AG10803 (cell line): ENCODE data around the gene CCNL1.

Experiments
- DNase-seq: peaks from one replicate; pipeline ENCODE4 v3.0.0; 2010; ENCODE audit warnings: low read depth
- H3K4me3 ChIP-seq: 2 replicates; pipeline ENCODE4 v1.5.1; 2011; ENCODE audit warnings: mild to moderate bottlenecking, low read length, control low read depth
- TF ChIP-seq, protein P1 (sequence below): conservative IDR thresholded peaks from 2 replicates; pipeline ENCODE4 v1.5.1; 2011; ENCODE audit warnings: mild to moderate bottlenecking, low read length, control low read depth, inconsistent platforms

CCNL1 gene

DNA sequence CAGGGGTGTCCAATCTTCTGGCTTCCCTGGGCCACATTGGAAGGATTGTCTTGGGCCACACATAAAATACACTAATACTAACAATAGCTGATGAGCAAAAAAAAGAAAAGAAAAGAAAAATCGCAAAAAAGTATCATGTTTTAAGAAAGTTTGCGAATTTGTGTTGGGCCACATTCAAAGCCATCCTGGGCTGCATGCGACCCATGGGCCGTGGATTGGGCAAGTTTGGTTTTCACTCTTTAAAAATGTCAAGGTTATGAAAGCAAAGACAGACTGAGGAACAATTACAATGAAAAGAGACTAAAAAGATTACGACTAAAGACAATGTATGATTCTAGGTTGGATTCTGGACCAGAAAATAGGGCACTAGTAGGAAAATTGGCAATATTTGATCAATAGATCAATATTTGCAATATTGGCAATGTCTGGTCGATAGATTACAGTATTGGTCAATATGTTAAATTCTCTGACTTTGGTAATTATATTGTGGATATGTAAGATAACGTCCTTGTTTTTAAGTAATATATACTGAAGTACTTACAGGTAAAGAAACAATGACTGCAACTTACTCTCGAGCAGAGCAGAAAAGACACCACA is 19.9 kb downstream of the CCNL1 start:
- TF ChIP-seq, protein P1, sequence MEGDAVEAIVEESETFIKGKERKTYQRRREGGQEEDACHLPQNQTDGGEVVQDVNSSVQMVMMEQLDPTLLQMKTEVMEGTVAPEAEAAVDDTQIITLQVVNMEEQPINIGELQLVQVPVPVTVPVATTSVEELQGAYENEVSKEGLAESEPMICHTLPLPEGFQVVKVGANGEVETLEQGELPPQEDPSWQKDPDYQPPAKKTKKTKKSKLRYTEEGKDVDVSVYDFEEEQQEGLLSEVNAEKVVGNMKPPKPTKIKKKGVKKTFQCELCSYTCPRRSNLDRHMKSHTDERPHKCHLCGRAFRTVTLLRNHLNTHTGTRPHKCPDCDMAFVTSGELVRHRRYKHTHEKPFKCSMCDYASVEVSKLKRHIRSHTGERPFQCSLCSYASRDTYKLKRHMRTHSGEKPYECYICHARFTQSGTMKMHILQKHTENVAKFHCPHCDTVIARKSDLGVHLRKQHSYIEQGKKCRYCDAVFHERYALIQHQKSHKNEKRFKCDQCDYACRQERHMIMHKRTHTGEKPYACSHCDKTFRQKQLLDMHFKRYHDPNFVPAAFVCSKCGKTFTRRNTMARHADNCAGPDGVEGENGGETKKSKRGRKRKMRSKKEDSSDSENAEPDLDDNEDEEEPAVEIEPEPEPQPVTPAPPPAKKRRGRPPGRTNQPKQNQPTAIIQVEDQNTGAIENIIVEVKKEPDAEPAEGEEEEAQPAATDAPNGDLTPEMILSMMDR = no peak
- DNase-seq = no peak
- H3K4me3 ChIP-seq = no peak overlapping the region

DNA sequence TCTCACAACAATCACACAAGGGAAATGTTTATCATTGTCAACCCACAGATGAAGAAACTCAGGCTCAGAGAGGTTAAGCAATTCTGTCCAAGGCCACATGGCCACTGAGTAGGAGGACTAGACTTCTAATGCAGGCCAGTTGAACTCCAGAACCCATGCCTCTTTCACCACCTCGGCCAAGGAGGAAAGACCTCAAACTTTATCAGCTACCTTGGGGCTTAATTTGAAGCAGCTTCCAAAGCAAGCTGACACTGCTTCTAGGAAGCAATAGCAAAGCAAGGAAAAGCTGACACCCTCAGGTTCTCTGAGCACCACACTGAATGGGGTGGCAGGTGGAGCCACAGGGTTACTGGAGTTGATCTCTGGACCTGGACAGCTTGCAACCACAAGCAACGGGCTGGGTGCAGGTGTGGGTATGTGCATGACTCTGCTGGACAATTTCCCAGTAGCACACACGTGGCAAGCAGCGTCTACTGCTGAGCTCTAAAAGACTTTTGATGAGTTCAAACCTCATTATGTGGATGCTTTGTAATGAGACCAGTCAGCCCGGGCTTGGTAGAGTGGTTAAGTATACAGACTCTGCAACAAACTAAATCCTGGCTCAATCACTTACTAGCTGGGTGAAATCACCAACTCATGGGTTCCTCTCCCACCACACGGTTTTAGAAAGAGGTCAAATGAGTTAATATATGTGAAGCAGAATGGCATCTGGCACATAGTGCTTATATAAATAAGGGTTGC is 23.1 kb downstream of the CCNL1 start:
- TF ChIP-seq, protein P1 = no peak
- peak; percentile 38 for DNase-seq
- H3K4me3 ChIP-seq = no peak overlapping the region

DNA sequence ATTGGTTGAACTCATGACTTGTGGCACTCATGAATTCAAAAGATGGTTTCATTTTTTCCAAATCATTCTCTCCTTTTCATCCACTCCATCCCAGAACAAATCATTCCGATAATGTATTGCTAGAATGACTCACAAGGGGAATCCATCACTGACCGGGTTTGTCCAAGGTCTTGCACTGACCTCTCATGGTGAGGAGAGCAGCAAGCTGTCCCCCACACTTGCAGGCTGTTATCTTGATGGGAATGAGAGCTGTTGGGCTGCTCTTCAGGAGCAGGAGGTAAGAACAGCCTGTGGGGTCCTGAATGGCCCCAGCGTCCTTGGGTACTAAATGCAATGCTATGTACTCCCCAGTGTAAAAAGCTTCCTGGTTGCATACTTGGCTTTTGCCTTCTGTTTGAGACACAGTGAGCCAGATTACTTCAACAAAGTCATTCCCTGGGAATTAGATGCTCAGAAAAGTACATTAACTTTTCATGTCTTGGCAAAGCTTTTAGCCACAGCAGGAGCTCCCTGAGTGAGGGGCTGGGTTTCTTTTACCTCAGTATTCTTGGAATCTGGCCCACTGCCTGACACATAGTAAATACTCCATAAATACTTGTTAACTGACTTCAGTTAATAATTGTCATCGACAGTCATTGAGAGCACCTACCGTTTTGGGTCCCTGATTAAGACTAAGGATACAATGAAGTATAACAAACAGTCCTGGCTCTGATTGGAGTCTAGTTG is 24.1 kb downstream of the CCNL1 start:
- peak; percentile 62 for DNase-seq
- H3K4me3 ChIP-seq = no peak overlapping the region

DNA sequence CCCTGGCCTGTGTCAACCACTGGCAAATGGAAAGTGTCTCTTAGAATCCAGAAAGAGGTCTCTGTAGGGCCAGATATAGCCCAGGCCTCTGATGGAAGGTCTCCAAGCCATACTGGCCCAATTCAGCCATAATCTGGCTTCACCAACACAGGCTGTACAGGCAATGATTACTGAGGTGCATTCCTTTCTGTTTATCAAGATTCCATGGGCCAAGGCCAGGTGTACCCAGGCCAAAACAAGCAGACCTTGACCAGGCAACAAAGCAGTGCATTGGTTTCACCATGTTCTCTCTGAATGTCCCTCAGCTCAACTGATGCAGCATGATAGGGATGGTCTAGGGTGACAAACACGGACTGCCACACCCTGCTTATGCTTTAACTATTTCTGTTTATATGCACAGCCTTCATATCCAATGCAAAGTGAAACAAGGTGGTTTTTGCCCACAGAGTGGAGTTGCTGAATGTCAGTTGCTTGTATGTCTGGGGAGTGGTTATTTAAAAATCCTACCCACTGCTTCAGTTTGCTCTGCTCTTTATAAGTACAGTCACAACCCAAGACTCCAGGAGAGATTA is 25.2 kb downstream of the CCNL1 start:
- TF ChIP-seq, protein P1 = no peak
- DNase-seq = peak; percentile 43
- H3K4me3 ChIP-seq = no peak overlapping the region

More for the DNA sequence above, 24.1 kb downstream of the CCNL1 start:
- TF ChIP-seq, protein P1 = peak; percentile 51

DNA sequence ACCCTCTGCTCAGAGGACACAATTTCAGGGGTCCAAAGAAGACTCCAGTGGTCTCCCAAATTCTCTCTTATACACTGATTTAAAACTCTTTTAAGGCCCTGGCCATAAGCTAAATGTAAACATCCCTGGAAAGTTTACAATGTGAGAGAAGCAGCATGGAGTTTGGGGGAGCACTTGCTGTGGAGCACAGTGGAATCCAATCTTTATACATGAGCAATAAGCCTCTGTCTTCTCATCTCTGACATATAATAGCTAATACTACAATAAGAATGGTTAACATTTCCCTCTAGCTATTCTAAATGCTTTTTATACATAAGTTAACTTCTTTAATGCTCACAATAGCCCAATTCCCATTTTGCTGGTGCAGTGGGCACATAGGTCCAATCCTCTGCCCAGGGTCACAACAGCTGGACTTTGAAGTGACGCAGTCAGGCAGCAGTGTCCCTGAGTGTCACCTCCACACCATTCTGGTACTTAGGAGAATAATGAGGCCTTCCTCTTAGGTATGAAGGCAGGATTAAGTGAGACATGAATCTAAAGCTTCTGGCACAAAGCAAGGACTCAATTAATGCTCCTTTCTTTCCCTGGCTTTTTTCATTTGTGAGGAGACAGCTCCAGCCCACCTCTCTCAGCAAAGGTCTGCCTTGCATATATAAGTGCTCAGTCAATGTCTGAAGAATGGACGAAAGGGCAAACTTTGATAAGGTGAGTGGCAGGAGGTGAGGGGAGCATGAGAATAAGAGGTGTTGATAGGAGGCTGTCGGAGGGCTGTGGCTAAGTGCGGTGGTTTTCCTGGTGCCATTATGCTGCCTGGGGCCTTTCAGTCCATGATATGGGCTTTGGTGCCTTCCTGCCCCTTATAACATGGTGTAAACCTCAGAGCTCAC is 26.3 kb downstream of the CCNL1 start:
- no peak for DNase-seq

DNA sequence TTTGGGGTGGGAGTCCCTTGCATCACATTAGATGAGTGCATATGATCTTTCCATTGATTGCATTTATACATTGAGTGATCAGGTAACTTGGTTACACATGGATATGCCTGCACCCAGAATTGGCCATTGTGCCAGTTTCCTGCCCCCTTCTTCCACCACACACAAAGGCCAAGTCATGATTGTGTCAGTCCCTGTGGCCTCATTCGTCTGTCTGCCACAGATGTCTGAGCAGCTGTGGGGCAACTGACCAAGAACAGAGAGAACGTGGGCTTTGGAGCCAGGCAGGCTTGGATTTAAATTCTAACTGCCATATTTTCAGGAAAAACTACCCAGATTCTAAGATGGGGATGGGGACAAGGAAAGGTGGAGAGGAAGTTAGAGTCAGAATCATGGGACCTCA is 27.0 kb downstream of the CCNL1 start:
- DNase-seq = peak; percentile 56
- TF ChIP-seq, protein P1 = no peak
- no peak overlapping the region for H3K4me3 ChIP-seq

More for the DNA sequence above, 26.3 kb downstream of the CCNL1 start:
- TF ChIP-seq, protein P1 = no peak
- no peak overlapping the region for H3K4me3 ChIP-seq
